IMR-90 (cell line): ENCODE measurements around the gene IVNS1ABP. TPM values are rescaled to one million over a fixed set of nuclear protein-coding genes. Genes with fewer than 3 reads are reported as not detected.

Source experiments
- ATAC-seq: fragments of 200-7000 bp; cut with Tn5 transposase; 2 replicates; pipeline ENCODE4 v1.9.1; 2020; ENCODE audit warnings: low read depth, mild to moderate bottlenecking, moderate library complexity
- BruUV-seq: library from RNA; stranded (reverse); fragments of 400-500 nt; replicated peaks from 2 replicates; lab custom pipeline; 2021; lab: Mats Ljungman, UMichigan
- CTCF ChIA-PET: fragments of 300-600 bp; formaldehyde crosslinking; extraction: SDS; loops from one replicate; lab custom pipeline; 2021; ENCODE audit warnings: antibody characterized with exemption; lab: Yijun Ruan, JAX
- POLR2A ChIA-PET: fragments of 300-600 bp; sonication (Branson Sonifier 250); formaldehyde crosslinking; loops from one replicate; lab custom pipeline; 2022; ENCODE audit warnings: antibody characterized with exemption; ENCODE audit not compliant: unreplicated experiment; lab: Charles Lee
- DNase-seq: peaks from one replicate; pipeline ENCODE4 v3.0.0; 2013
- H2AFZ ChIP-seq: replicated peaks from 2 replicates; pipeline ENCODE3; 2013; ENCODE audit warnings: low read length, mild to moderate bottlenecking; ENCODE audit not compliant: poor library complexity
- H2AK5ac ChIP-seq: 2 replicates; pipeline ENCODE4 v1.6.1; 2013; ENCODE audit warnings: low read depth, low read length, inconsistent platforms
- H2AK9ac ChIP-seq: replicated peaks from 2 replicates; pipeline ENCODE3; 2013; ENCODE audit warnings: mild to moderate bottlenecking, low read depth, low read length, moderate library complexity; ENCODE audit not compliant: poor library complexity
- H2BK120ac ChIP-seq: 2 replicates; pipeline ENCODE4 v1.6.1; 2013; ENCODE audit warnings: low read depth, low read length, inconsistent platforms
- H2BK15ac ChIP-seq: 3 replicates; pipeline ENCODE4 v1.6.1; 2013; ENCODE audit warnings: low read depth, low read length, inconsistent platforms
- H2BK20ac ChIP-seq: 2 replicates; pipeline ENCODE4 v1.6.1; 2013; ENCODE audit warnings: low read depth, mild to moderate bottlenecking, inconsistent platforms, low read length, moderate library complexity
- H2BK5ac ChIP-seq: 2 replicates; pipeline ENCODE4 v1.6.1; 2013; ENCODE audit warnings: mild to moderate bottlenecking, low read depth, low read length, inconsistent platforms; ENCODE audit not compliant: poor library complexity, severe bottlenecking
- H3K14ac ChIP-seq: replicated peaks from 2 replicates; pipeline ENCODE4 v1.6.1; 2013; ENCODE audit warnings: low read depth, low read length, inconsistent platforms
- H3K18ac ChIP-seq: 2 replicates; pipeline ENCODE4 v1.6.1; 2013; ENCODE audit warnings: low read depth, low read length, control low read depth
- H3K23ac ChIP-seq: 2 replicates; pipeline ENCODE4 v1.6.1; 2013; ENCODE audit warnings: low read depth, low read length, inconsistent platforms
- H3K27ac ChIP-seq: 2 replicates; pipeline ENCODE4 v1.5.1; 2013; ENCODE audit warnings: mild to moderate bottlenecking, control low read depth, low read length; ENCODE audit not compliant: insufficient read depth
- H3K27me3 ChIP-seq: 2 replicates; pipeline ENCODE4 v1.6.1; 2013; ENCODE audit warnings: low read length; ENCODE audit not compliant: control insufficient read depth, insufficient read depth
- H3K36me3 ChIP-seq: 2 replicates; pipeline ENCODE4 v1.6.1; 2013; ENCODE audit warnings: low read length, mixed read lengths; ENCODE audit not compliant: control insufficient read depth, insufficient read depth
- H3K4ac ChIP-seq: 2 replicates; pipeline ENCODE4 v1.6.1; 2013; ENCODE audit warnings: low read depth, low read length, inconsistent platforms
- H3K4me1 ChIP-seq: 2 replicates; pipeline ENCODE4 v1.6.1; 2013; ENCODE audit warnings: low read length, mixed read lengths; ENCODE audit not compliant: control insufficient read depth, insufficient read depth
- H3K4me2 ChIP-seq: 2 replicates; pipeline ENCODE4 v1.6.1; 2013; ENCODE audit warnings: low read depth, mild to moderate bottlenecking, control low read depth, low read length, moderate library complexity
- H3K4me3 ChIP-seq: 2 replicates; pipeline ENCODE4 v1.5.1; 2013; ENCODE audit warnings: low read depth, mild to moderate bottlenecking, control low read depth, low read length, moderate library complexity; ENCODE audit not compliant: insufficient read depth
- H3K56ac ChIP-seq: 2 replicates; pipeline ENCODE4 v1.6.1; 2013; ENCODE audit warnings: low read length, inconsistent platforms; ENCODE audit not compliant: insufficient read depth; ENCODE audit errors: extremely low read depth
- H3K79me1 ChIP-seq, 2 experiments: 2 replicates each; pipeline ENCODE4 v1.6.1; 2013; ENCODE audit warnings: low read length in 2 of 2, inconsistent platforms in 1 of 2, low read depth in 1 of 2
- H3K9ac ChIP-seq: 2 replicates; pipeline ENCODE4 v1.6.1; 2013; ENCODE audit warnings: low read depth, low read length, control low read depth
- H3K9me1 ChIP-seq: 2 replicates; pipeline ENCODE4 v1.6.1; 2013; ENCODE audit warnings: low read length, inconsistent platforms; ENCODE audit not compliant: insufficient read depth
- H3K9me3 ChIP-seq: 2 replicates; pipeline ENCODE4 v1.6.1; 2013; ENCODE audit warnings: low read length; ENCODE audit not compliant: control insufficient read depth, insufficient read depth
- H4K20me1 ChIP-seq: 2 replicates; pipeline ENCODE4 v1.6.1; 2013; ENCODE audit warnings: low read length, inconsistent platforms; ENCODE audit not compliant: insufficient read depth
- H4K5ac ChIP-seq: 2 replicates; pipeline ENCODE4 v1.6.1; 2013; ENCODE audit warnings: mild to moderate bottlenecking, low read depth, low read length, control low read depth
- H4K8ac ChIP-seq, 2 experiments: 2 replicates each; pipeline ENCODE4 v1.6.1; 2013; ENCODE audit warnings: low read depth in 2 of 2, low read length in 2 of 2, control low read depth in 1 of 2, inconsistent platforms in 1 of 2
- H4K91ac ChIP-seq: 2 replicates; pipeline ENCODE4 v1.6.1; 2013; ENCODE audit warnings: low read depth, low read length, inconsistent platforms; ENCODE audit not compliant: insufficient read depth
- BHLHE40 ChIP-seq: fragments of 150-350 bp; IDR thresholded peaks from 2 replicates; pipeline ENCODE4 v1.6.1; 2016; ENCODE audit warnings: mild to moderate bottlenecking, low read depth, low read length
- CEBPB ChIP-seq: IDR thresholded peaks from 2 replicates; pipeline ENCODE4 v1.6.1; 2012; ENCODE audit warnings: low read depth, low read length, improper control_type of control experiment
- CHD1 ChIP-seq: IDR thresholded peaks from 2 replicates; pipeline ENCODE4 v1.6.1; 2012; ENCODE audit warnings: low read depth, low read length, improper control_type of control experiment
- CTCF ChIP-seq: conservative IDR thresholded peaks from 2 replicates; pipeline ENCODE4 v1.5.1; 2012; ENCODE audit warnings: mild to moderate bottlenecking, low read depth, low read length, improper control_type of control experiment
- ELK1 ChIP-seq: fragments of 150-350 bp; IDR thresholded peaks from 2 replicates; pipeline ENCODE4 v1.6.1; 2016; ENCODE audit warnings: low read depth, mild to moderate bottlenecking, low read length, moderate library complexity, borderline replicate concordance
- FOS ChIP-seq: fragments of 150-350 bp; IDR thresholded peaks from 2 replicates; pipeline ENCODE4 v1.6.1; 2016; ENCODE audit warnings: low read depth, low read length
- MAFK ChIP-seq: IDR thresholded peaks from 2 replicates; pipeline ENCODE4 v1.6.1; 2012; ENCODE audit warnings: low read depth, low read length, improper control_type of control experiment
- MAZ ChIP-seq: IDR thresholded peaks from 2 replicates; pipeline ENCODE4 v1.6.1; 2012; ENCODE audit warnings: low read depth, mild to moderate bottlenecking, low read length, improper control_type of control experiment, moderate library complexity, borderline replicate concordance
- MXI1 ChIP-seq: IDR thresholded peaks from 2 replicates; pipeline ENCODE4 v1.6.1; 2012; ENCODE audit warnings: low read depth, mild to moderate bottlenecking, low read length, moderate library complexity, borderline replicate concordance
- NFE2L2 ChIP-seq: fragments of 150-350 bp; IDR thresholded peaks from 2 replicates; pipeline ENCODE4 v1.6.1; 2016; ENCODE audit warnings: low read depth, mild to moderate bottlenecking, low read length
- RFX5 ChIP-seq: IDR thresholded peaks from 2 replicates; pipeline ENCODE4 v1.8.0; 2012; ENCODE audit warnings: low read depth, mild to moderate bottlenecking, low read length, moderate library complexity
- SMC3 ChIP-seq: fragments of 150-350 bp; IDR thresholded peaks from 2 replicates; pipeline ENCODE4 v1.6.1; 2016; ENCODE audit warnings: low read depth, mild to moderate bottlenecking, antibody characterized with exemption, low read length, moderate library complexity
- USF2 ChIP-seq: fragments of 150-350 bp; IDR thresholded peaks from 2 replicates; pipeline ENCODE4 v1.6.1; 2017; ENCODE audit warnings: mild to moderate bottlenecking, antibody characterized with exemption, low read length, low read depth
- WGBS, 2 experiments: methylation state at CpG; one replicate each; pipeline versions ENCODE4 v1.1.5 to v1.1.7; 2013; ENCODE audit warnings: missing lambda C conversion rate in 2 of 2; ENCODE audit not compliant: insufficient read length in 1 of 2; ENCODE audit errors: extremely low coverage in 2 of 2; 5-methylcytosine and 5-hydroxymethylcytosine counted together
- dilution Hi-C: fragments of 300-500 bp; cut with HindIII; formaldehyde crosslinking; loops from one replicate; pipeline ENCODE4 v1.14.3; 2018; ENCODE audit warnings: low sequenced_read_pairs; ENCODE audit not compliant: unreplicated experiment
- in situ Hi-C: fragments of 300-500 bp; cut with MboI; formaldehyde crosslinking; loops from 3 replicates; pipeline ENCODE4 v1.14.3; 2019; ENCODE audit warnings: low sequenced_read_pairs, inconsistent platforms, mixed read lengths
- intact Hi-C: fragments of 100-400 bp; cut with micrococcal nuclease; formaldehyde crosslinking; loops from 2 replicates; pipeline ENCODE4 v1.10.0; 2022
- polyA plus RNA-seq, 3 experiments: library from polyadenylated mRNA; depleted of rRNA; stranded (reverse); fragments of >200 nt; gene quantifications; 2 replicates each; pipeline ENCODE4 v1.2.3, GENCODE V29; 2012; ENCODE audit warnings: low replicate concordance in 1 of 3
- total RNA-seq: library from RNA; depleted of rRNA; stranded (reverse); fragments of >200 nt; gene quantifications from 2 replicates; pipeline ENCODE4 v1.2.3, GENCODE V29; 2012

IVNS1ABP gene
- total and polyA plus RNA-seq, 2 of the 4 experiments (the other 2 are of a cell fraction): 21.8 to 26.7 TPM

GRCh38 chr1:185312361-185313138 lies 4.5 kb downstream of the IVNS1ABP start:
- Histone ChIP-seq H3K9ac (no peak overlapping the region), H4K5ac (peak overlapping the region; percentile 27; the same call in 1 of the 2 replicates), H4K20me1 (peaks cover 32% of the 10 kb centered on the region), H2AK5ac (peak overlapping the region; percentile 38; the same call in 1 of the 2 replicates), H3K79me1 (peaks cover 12 to 31% of the 10 kb centered on the region in 2 experiments), H3K36me3 (peaks cover 12% of the 10 kb centered on the region), H4K8ac (peak overlapping the region in 1 of 2 experiments; percentile 39; a peak in 1 of 4 replicates), H4K91ac (peak overlapping the region; percentile 39; the same call in 1 of the 2 replicates), H2BK5ac (peak overlapping the region; percentile 70), H3K4me2 (peak overlapping the region; percentile 75), H2BK20ac (peak overlapping the region; percentile 68), H3K27ac (no peak overlapping the region), H2BK120ac (peak overlapping the region; percentile 72), H2BK15ac (no peak overlapping the region), H2AK9ac (no peak overlapping the region), H3K23ac (peak overlapping the region; percentile 73; the same call in 1 of the 2 replicates), H3K18ac (peak overlapping the region; percentile 66; the same call in 1 of the 2 replicates), H3K4me1 (peaks cover 4% of the 10 kb centered on the region), H3K4ac (peak overlapping the region; percentile 60; the same call in 1 of the 2 replicates), H3K56ac (peak overlapping the region; percentile 28; the same call in 1 of the 2 replicates), H3K14ac (no peak overlapping the region; the same call in 1 of the 2 replicates), H3K4me3 (no peak overlapping the region), H2AFZ (no peak overlapping the region), H3K27me3 (no peaks in the 10 kb centered on the region), H3K9me3 (no peaks in the 10 kb centered on the region), H3K9me1 (no peaks in the 10 kb centered on the region)
- dilution Hi-C loops (no loop called here), in situ Hi-C loops (no loop called here), intact Hi-C loops (loop anchor here (5.0 kb wide), 1 partner anchor 75 kb away; no protein-coding TSS in a partner anchor)
- no TSS peak for BruUV-seq
- no peak for DNase-seq
- WGBS, 2 experiments: no CpG with 5 or more reads among the region's 4 CpGs
- ChIA-PET CTCF (no interaction called here), POLR2A (interaction anchor here (0.6 kb wide), 1 partner anchor 17 kb away, joined by 4 read pairs; no protein-coding TSS in a partner anchor)
- ATAC-seq: no peak
- TF ChIP-seq ELK1 (no peak), BHLHE40 (no peak), MAFK (no peak), NFE2L2 (no peak), MAZ (no peak), SMC3 (no peak), CHD1 (no peak), RFX5 (no peak), USF2 (no peak), MXI1 (no peak), CEBPB (no peak), FOS (no peak), CTCF (no peak)
